GM23338 (cell line): ENCODE measurements around the gene ABCA5. TPM values are rescaled to one million over a fixed set of nuclear protein-coding genes. Genes with fewer than 3 reads are reported as not detected.

Experiments used
- ATAC-seq: fragments of 200-7000 bp; cut with Tn5 transposase; 3 replicates; pipeline ENCODE4 v1.9.1; 2020
- DNase-seq: peaks from one replicate; pipeline ENCODE4 v3.0.0-alpha.2; 2015; ENCODE audit warnings: low spot score
- H2AFZ ChIP-seq: fragments of 200-600 bp; sonication (generic); 2 replicates; pipeline ENCODE4 v1.8.0; 2016; ENCODE audit warnings: antibody characterized with exemption, mild to moderate bottlenecking, moderate library complexity
- H3F3A ChIP-seq: fragments of 200-600 bp; sonication (generic); replicated peaks from 2 replicates; pipeline ENCODE4 v1.8.0; 2017; ENCODE audit warnings: antibody characterized with exemption, mixed run types, low read depth
- H3K27ac ChIP-seq: fragments of 200-600 bp; sonication (generic); 2 replicates; pipeline ENCODE4 v1.6.1; 2016; ENCODE audit warnings: low read depth
- H3K27me3 ChIP-seq: fragments of 200-600 bp; sonication (generic); 2 replicates; pipeline ENCODE4 v1.8.0; 2016; ENCODE audit warnings: mild to moderate bottlenecking, mixed run types, moderate library complexity; ENCODE audit not compliant: insufficient read depth
- H3K36me3 ChIP-seq: fragments of 200-600 bp; sonication (generic); 2 replicates; pipeline ENCODE4 v1.8.0; 2016; ENCODE audit warnings: mild to moderate bottlenecking; ENCODE audit not compliant: insufficient read depth
- H3K4me1 ChIP-seq: fragments of 200-600 bp; sonication (generic); 2 replicates; pipeline ENCODE4 v1.8.0; 2016; ENCODE audit warnings: mild to moderate bottlenecking, moderate library complexity; ENCODE audit not compliant: insufficient read depth
- H3K4me2 ChIP-seq: fragments of 200-600 bp; sonication (generic); 2 replicates; pipeline ENCODE4 v1.7.1; 2017; ENCODE audit warnings: mixed run types
- H3K4me3 ChIP-seq: fragments of 200-600 bp; sonication (generic); 2 replicates; pipeline ENCODE4 v1.6.1; 2016; ENCODE audit warnings: mixed run types
- H3K79me2 ChIP-seq: fragments of 200-600 bp; sonication (generic); replicated peaks from 2 replicates; pipeline ENCODE4 v1.8.0; 2017; ENCODE audit warnings: mild to moderate bottlenecking; ENCODE audit not compliant: insufficient read depth
- H3K9me2 ChIP-seq: fragments of 200-600 bp; sonication (generic); 2 replicates; pipeline ENCODE4 v1.8.0; 2017; ENCODE audit not compliant: insufficient read depth
- H4K20me1 ChIP-seq: fragments of 200-600 bp; sonication (generic); replicated peaks from 2 replicates; pipeline ENCODE4 v1.8.0; 2017; ENCODE audit warnings: mild to moderate bottlenecking; ENCODE audit not compliant: insufficient read depth
- H3K27ac Mint-ChIP-seq: 2 replicates; pipeline ENCODE4 v1.8.0; 2020; ENCODE audit warnings: inconsistent platforms, mild to moderate bottlenecking, moderate library complexity, mixed read lengths
- H3K27me3 Mint-ChIP-seq: 3 replicates; pipeline ENCODE4 v1.8.0; 2022; ENCODE audit warnings: low read depth, mild to moderate bottlenecking, moderate library complexity, mixed read lengths, inconsistent platforms; ENCODE audit not compliant: insufficient read depth, poor library complexity
- H3K36me3 Mint-ChIP-seq: 3 replicates; pipeline ENCODE4 v1.8.0; 2021; ENCODE audit warnings: low read depth, mild to moderate bottlenecking, inconsistent platforms, moderate library complexity, mixed read lengths
- H3K4me1 Mint-ChIP-seq: 3 replicates; pipeline ENCODE4 v1.8.0; 2020; ENCODE audit warnings: mild to moderate bottlenecking, inconsistent platforms, mixed read lengths
- H3K4me3 Mint-ChIP-seq: 3 replicates; pipeline ENCODE4 v1.8.0; 2021; ENCODE audit warnings: moderate library complexity, mild to moderate bottlenecking, inconsistent platforms, mixed read lengths
- H3K9me3 Mint-ChIP-seq: 3 replicates; pipeline ENCODE4 v1.8.0; 2020; ENCODE audit warnings: moderate library complexity, mild to moderate bottlenecking, inconsistent platforms, mixed read lengths
- CREB1 ChIP-seq: fragments of 250-450 bp; sonication (Bioruptor Pico); IDR thresholded peaks from 2 replicates; pipeline ENCODE4 v1.5.0; 2020; ENCODE audit warnings: low read depth, mild to moderate bottlenecking, moderate library complexity
- CTCF ChIP-seq, 2 experiments: fragments of 200-600 bp in 1 of 2; sonication (generic) in 1 of 2; conservative IDR thresholded peaks; 2 replicates each; pipeline versions ENCODE4 v1.5.1 to v1.6.1; 2016 to 2017; ENCODE audit warnings: antibody characterized with exemption in 2 of 2, low read depth in 2 of 2, mild to moderate bottlenecking in 2 of 2, moderate library complexity in 1 of 2
- EZH2 ChIP-seq: fragments of 200-600 bp; sonication (generic); IDR thresholded peaks from one replicate; pipeline ENCODE4 v1.8.0; 2017; ENCODE audit warnings: antibody characterized with exemption, mild to moderate bottlenecking, low read depth; ENCODE audit not compliant: unreplicated experiment
- JUNB ChIP-seq: IDR thresholded peaks from one replicate; pipeline ENCODE4 v1.6.1; 2016; ENCODE audit warnings: antibody characterized with exemption; ENCODE audit not compliant: unreplicated experiment
- NANOG ChIP-seq: IDR thresholded peaks from 2 replicates; pipeline ENCODE4 v1.6.1; 2016; ENCODE audit warnings: antibody characterized with exemption, borderline replicate concordance
- REST ChIP-seq: IDR thresholded peaks from one replicate; pipeline ENCODE4 v1.6.1; 2018; ENCODE audit warnings: antibody characterized with exemption; ENCODE audit not compliant: unreplicated experiment
- ZNF114 ChIP-seq: fragments of 250-450 bp; sonication (Bioruptor Pico); IDR thresholded peaks from 2 replicates; pipeline ENCODE4 v1.5.0; 2020; ENCODE audit warnings: mild to moderate bottlenecking, moderate library complexity
- ZNF462 ChIP-seq: fragments of 250-450 bp; sonication (Bioruptor Pico); IDR thresholded peaks from 2 replicates; pipeline ENCODE4 v1.5.0; 2020; ENCODE audit warnings: mild to moderate bottlenecking, moderate library complexity
- polyA plus RNA-seq: library from polyadenylated mRNA; unstranded; fragments of >200 nt; fragmentation: Nextera tagmentation; extraction: Ambion mirVana; gene quantifications from 2 replicates; pipeline ENCODE4 v1.2.1, GENCODE V29; 2016
- total RNA-seq: library from RNA; depleted of rRNA; stranded (reverse); fragments of >200 nt; shearing (Covaris generic); gene quantifications from 2 replicates; pipeline ENCODE4 v1.2.3, GENCODE V29; 2014

The ABCA5 gene
- total and polyA plus RNA-seq, 2 experiments from 2014 or later, result 3.1 to 3.4 TPM

GRCh38 chr17:69333561-69333960 is 6.6 kb upstream of the ABCA5 start (continued):
- TF ChIP-seq CREB1 (CRISPR knock-in tag) (no peak), ZNF114 (CRISPR knock-in tag) (no peak), JUNB (no peak), ZNF462 (CRISPR knock-in tag) (no peak), EZH2 (no peak)

- no peaks in the 10 kb centered on the region for H3K79me2 ChIP-seq
- no peaks in the 10 kb centered on the region for H3K36me3 ChIP-seq
- no peak overlapping the region for H2AFZ ChIP-seq
- no peaks in the 10 kb centered on the region for H3F3A ChIP-seq
- no peak overlapping the region for H3K4me2 ChIP-seq
- no peak overlapping the region for H3K4me3 ChIP-seq
- ATAC-seq (no peak), DNase-seq (no peak)
- Mint-ChIP-seq H3K9me3 (peaks cover 25% of the 10 kb centered on the region), H3K4me1 (0 out of 3 replicates have a peak, but pooled peaks cover 3% of the 10 kb centered on the region), H3K27ac (no peak overlapping the region), H3K36me3 (peaks cover 18% of the 10 kb centered on the region), H3K4me3 (no peak overlapping the region), H3K27me3 (no peaks in the 10 kb centered on the region)
- H3K27ac ChIP-seq, result no peak overlapping the region
- no peaks in the 10 kb centered on the region for H3K9me2 ChIP-seq
- H3K4me1 ChIP-seq, result no peaks in the 10 kb centered on the region; the same call in 1 of the 2 replicates
- H4K20me1 ChIP-seq, result no peaks in the 10 kb centered on the region
- H3K27me3 ChIP-seq, result no peaks in the 10 kb centered on the region
- TF ChIP-seq CTCF (conservative IDR thresholded peaks at IDR 0.05; ENCODE audit: low read depth in 2 of 2), result no peak
- TF ChIP-seq CREB1 (CRISPR knock-in tag), result no peak
- TF ChIP-seq REST, result no peak
- no peak for TF ChIP-seq NANOG
Observed at GRCh38 chr17:69331756-69332155, 4.8 kb upstream of the ABCA5 start.
